Activated CD8-positive, alpha-beta memory T cell treated with anti-CD3 and anti-CD28 coated beads, Interleukin-2, amount 10 ng/mL, durations not matched to agents 7 days and 5 days (primary cell): Measurements from ENCODE around the gene PLA2G4E. TPM values are rescaled to one million over a fixed set of nuclear protein-coding genes. Genes with fewer than 3 reads are reported as not detected.

Source experiments
- ATAC-seq: fragments of 150-1000 bp; cut with Tn5 transposase; one replicate; pipeline ENCODE4 v1.10.0; 2021; ENCODE audit warnings: moderate library complexity
- CTCF ChIA-PET: fragments of 350-600 bp; sonication (Branson Sonifier 250); formaldehyde crosslinking; loops from one replicate; lab custom pipeline; 2021; ENCODE audit warnings: antibody characterized with exemption; lab: Charles Lee
- DNase-seq: peaks from one replicate; pipeline ENCODE4 v3.0.0-alpha.2; 2020
- H3K27ac Mint-ChIP-seq: one replicate; pipeline ENCODE4 v1.8.0; 2021; ENCODE audit warnings: mild to moderate bottlenecking, mixed read lengths
- H3K27me3 Mint-ChIP-seq: one replicate; pipeline ENCODE4 v1.8.0; 2021; ENCODE audit warnings: mixed read lengths
- H3K36me3 Mint-ChIP-seq: one replicate; pipeline ENCODE4 v1.8.0; 2021; ENCODE audit warnings: mild to moderate bottlenecking, mixed read lengths
- H3K4me1 Mint-ChIP-seq: one replicate; pipeline ENCODE4 v1.8.0; 2021; ENCODE audit warnings: mixed read lengths
- H3K4me3 Mint-ChIP-seq: one replicate; pipeline ENCODE4 v1.8.0; 2021; ENCODE audit warnings: mild to moderate bottlenecking, moderate library complexity, mixed read lengths
- H3K9me3 Mint-ChIP-seq: one replicate; pipeline ENCODE4 v1.8.0; 2022; ENCODE audit warnings: low read depth, mixed read lengths
- total RNA-seq, 2 experiments: library from RNA; stranded (reverse); gene quantifications; one replicate each; pipeline ENCODE4 v1.2.3, GENCODE V29; 2021

PLA2G4E gene
- total RNA-seq, 2 experiments from 2014 or later = 0.05 TPM; not detected in 1

- Mint-ChIP-seq H3K9me3 (no peaks in the 10 kb centered on the region), H3K27ac (no peak overlapping the region), H3K4me3 (no peak overlapping the region), H3K4me1 (peaks cover 5% of the 10 kb centered on the region), H3K27me3 (peaks cover 8% of the 10 kb centered on the region), H3K36me3 (no peaks in the 10 kb centered on the region)
- DNase-seq (no peak), ATAC-seq (no peak)
- CTCF ChIA-PET = interaction anchor here (1.7 kb wide), 1 partner anchor 56 kb away, joined by 5 read pairs; no protein-coding TSS in a partner anchor
Measured at GRCh38 chr15:42046597-42046996, 25.8 kb upstream of the PLA2G4E start.

- H3K27me3 Mint-ChIP-seq = peaks cover 2% of the 10 kb centered on the region
- ATAC-seq (no peak), DNase-seq (no peak)
- CTCF ChIA-PET = interaction anchor here (1.7 kb wide), 1 partner anchor 55 kb away, joined by 5 read pairs; no protein-coding TSS in a partner anchor
- no peaks in the 10 kb centered on the region for H3K9me3 Mint-ChIP-seq
- H3K27ac Mint-ChIP-seq = no peak overlapping the region
- H3K4me3 Mint-ChIP-seq = no peak overlapping the region
- no peaks in the 10 kb centered on the region for H3K36me3 Mint-ChIP-seq
- peaks cover 5% of the 10 kb centered on the region for H3K4me1 Mint-ChIP-seq
Measured at GRCh38 chr15:42045211-42045615, 24.4 kb upstream of the PLA2G4E start.

- no peaks in the 10 kb centered on the region for H3K36me3 Mint-ChIP-seq
Measured at GRCh38 chr15:42042602-42043400, 22.0 kb upstream of the PLA2G4E start.

GRCh38 chr15:42038401-42038800 lies 17.6 kb upstream of the PLA2G4E start:
- no peak overlapping the region for H3K4me3 Mint-ChIP-seq
- DNase-seq (no peak), ATAC-seq (no peak)
- peaks cover 6% of the 10 kb centered on the region for H3K4me1 Mint-ChIP-seq
- CTCF ChIA-PET = no interaction called here
- H3K27me3 Mint-ChIP-seq = peaks cover 3% of the 10 kb centered on the region
- no peak overlapping the region for H3K27ac Mint-ChIP-seq
- no peaks in the 10 kb centered on the region for H3K9me3 Mint-ChIP-seq
- H3K36me3 Mint-ChIP-seq = no peaks in the 10 kb centered on the region

More at GRCh38 chr15:42042602-42043400, 22.0 kb upstream of the PLA2G4E start:
- Mint-ChIP-seq H3K4me3 (no peak overlapping the region), H3K27ac (no peak overlapping the region), H3K4me1 (peaks cover 5% of the 10 kb centered on the region), H3K27me3 (peaks cover 3% of the 10 kb centered on the region), H3K9me3 (no peaks in the 10 kb centered on the region)
- ATAC-seq (no peak), DNase-seq (no peak)
- CTCF ChIA-PET = interaction anchor here (0.6 kb wide), 1 partner anchor 49 kb away, joined by 3 read pairs; no protein-coding TSS in a partner anchor

- H3K4me3 Mint-ChIP-seq = no peak overlapping the region
- ATAC-seq (no peak), DNase-seq (no peak)
- peaks cover 3% of the 10 kb centered on the region for H3K27me3 Mint-ChIP-seq
- H3K27ac Mint-ChIP-seq = no peak overlapping the region
- no peaks in the 10 kb centered on the region for H3K36me3 Mint-ChIP-seq
- H3K9me3 Mint-ChIP-seq = no peaks in the 10 kb centered on the region
- CTCF ChIA-PET = no interaction called here
- peaks cover 6% of the 10 kb centered on the region for H3K4me1 Mint-ChIP-seq
Measured at GRCh38 chr15:42037656-42038055, 16.8 kb upstream of the PLA2G4E start.

- Mint-ChIP-seq H3K36me3 (no peaks in the 10 kb centered on the region), H3K27ac (no peak overlapping the region), H3K4me1 (peaks cover 6% of the 10 kb centered on the region), H3K9me3 (no peaks in the 10 kb centered on the region), H3K4me3 (no peak overlapping the region), H3K27me3 (peaks cover 3% of the 10 kb centered on the region)
- ATAC-seq (no peak), DNase-seq (no peak)
- CTCF ChIA-PET = interaction anchor here (1.0 kb wide), 1 partner anchor 18 kb away, joined by 3 read pairs; no protein-coding TSS in a partner anchor
Measured at GRCh38 chr15:42036966-42037365, 16.1 kb upstream of the PLA2G4E start.

GRCh38 chr15:42036112-42036905 lies 15.5 kb upstream of the PLA2G4E start:
- DNase-seq (no peak), ATAC-seq (no peak)
- Mint-ChIP-seq H3K4me3 (no peak overlapping the region), H3K27ac (no peak overlapping the region), H3K36me3 (no peaks in the 10 kb centered on the region), H3K27me3 (peaks cover 7% of the 10 kb centered on the region), H3K4me1 (peaks cover 6% of the 10 kb centered on the region), H3K9me3 (no peaks in the 10 kb centered on the region)
- CTCF ChIA-PET = interaction anchor here (1.0 kb wide), 1 partner anchor 19 kb away, joined by 3 read pairs; no protein-coding TSS in a partner anchor

- Mint-ChIP-seq H3K9me3 (no peaks in the 10 kb centered on the region), H3K36me3 (no peaks in the 10 kb centered on the region), H3K4me1 (peaks cover 6% of the 10 kb centered on the region), H3K27me3 (peaks cover 7% of the 10 kb centered on the region), H3K4me3 (no peak overlapping the region), H3K27ac (no peak overlapping the region)
- no peak for DNase-seq
- no peak for ATAC-seq
- CTCF ChIA-PET = no interaction called here
Measured at GRCh38 chr15:42035435-42035761, 14.6 kb upstream of the PLA2G4E start.

- ATAC-seq (no peak), DNase-seq (no peak)
- H3K9me3 Mint-ChIP-seq = no peaks in the 10 kb centered on the region
- no peak overlapping the region for H3K27ac Mint-ChIP-seq
- H3K4me3 Mint-ChIP-seq = no peak overlapping the region
- CTCF ChIA-PET = no interaction called here
- peaks cover 9% of the 10 kb centered on the region for H3K27me3 Mint-ChIP-seq
- no peaks in the 10 kb centered on the region for H3K36me3 Mint-ChIP-seq
- peaks cover 6% of the 10 kb centered on the region for H3K4me1 Mint-ChIP-seq
Measured at GRCh38 chr15:42034628-42035434, 14.0 kb upstream of the PLA2G4E start.

- DNase-seq = no peak
- Mint-ChIP-seq H3K4me1 (peaks cover 6% of the 10 kb centered on the region), H3K36me3 (no peaks in the 10 kb centered on the region), H3K27ac (no peak overlapping the region), H3K27me3 (peaks cover 16% of the 10 kb centered on the region), H3K9me3 (no peaks in the 10 kb centered on the region), H3K4me3 (no peak overlapping the region)
- CTCF ChIA-PET = interaction anchor here (0.7 kb wide), 1 partner anchor 26 kb away, joined by 3 read pairs; no protein-coding TSS in a partner anchor
- no peak for ATAC-seq
Measured at GRCh38 chr15:42033214-42033873, 12.5 kb upstream of the PLA2G4E start.

- no peaks in the 10 kb centered on the region for H3K36me3 Mint-ChIP-seq
- H3K4me1 Mint-ChIP-seq = peaks cover 6% of the 10 kb centered on the region
- CTCF ChIA-PET = no interaction called here
- no peak overlapping the region for H3K27ac Mint-ChIP-seq
- DNase-seq = no peak
- peaks cover 21% of the 10 kb centered on the region for H3K27me3 Mint-ChIP-seq
- no peak overlapping the region for H3K4me3 Mint-ChIP-seq
- no peaks in the 10 kb centered on the region for H3K9me3 Mint-ChIP-seq
- no peak for ATAC-seq
Measured at GRCh38 chr15:42032376-42033213, 11.8 kb upstream of the PLA2G4E start.
